HL-60 (cell line): Measurements from ENCODE around the gene NR5A2.

Experiments
- DNase-seq, 2 experiments: peaks; one replicate each; pipeline ENCODE4 v3.0.0-alpha.2; 2010 to 2020; ENCODE audit warnings: low read depth in 1 of 2, low spot score in 1 of 2
- H3K27ac ChIP-seq: fragments of 250-450 bp; sonication (Bioruptor Pico); replicated peaks from 2 replicates; pipeline ENCODE4 v1.5.1; 2020; ENCODE audit warnings: mild to moderate bottlenecking, moderate library complexity
- H3K27me3 ChIP-seq: fragments of 250-450 bp; sonication (Bioruptor Pico); 2 replicates; pipeline ENCODE4 v1.5.1; 2021; ENCODE audit warnings: mild to moderate bottlenecking, moderate library complexity; ENCODE audit not compliant: insufficient read depth, poor library complexity, severe bottlenecking
- H3K4me3 ChIP-seq: replicated peaks from 2 replicates; pipeline ENCODE4 v1.5.1; 2011; ENCODE audit warnings: mild to moderate bottlenecking, control low read depth, low read length; ENCODE audit not compliant: insufficient read depth
- GABPA ChIP-seq: IDR thresholded peaks from 2 replicates; pipeline ENCODE4 v1.6.1; 2012; ENCODE audit warnings: low read depth
- POLR2AphosphoS5 ChIP-seq: IDR thresholded peaks from 2 replicates; pipeline ENCODE4 v1.6.1; 2012; ENCODE audit warnings: low read depth
- SPI1 ChIP-seq: IDR thresholded peaks from 2 replicates; pipeline ENCODE4 v1.6.1; 2012; ENCODE audit warnings: low read depth, mild to moderate bottlenecking, borderline replicate concordance
- TF ChIP-seq, protein P1 (sequence below): IDR thresholded peaks from 2 replicates; pipeline ENCODE4 v1.6.1; 2012; ENCODE audit warnings: low read depth; ENCODE audit not compliant: insufficient replicate concordance
- TF ChIP-seq, protein P2 (sequence below): IDR thresholded peaks from one replicate; pipeline ENCODE4 v1.5.1; 2011; ENCODE audit warnings: low read length, control low read depth, inconsistent platforms; ENCODE audit not compliant: insufficient read depth

NR5A2 gene

GRCh38 chr1:200005165-200005564, 22.3 kb upstream of the NR5A2 start:
- Histone ChIP-seq H3K27ac (no peak overlapping the region), H3K27me3 (no peaks in the 10 kb centered on the region), H3K4me3 (no peak overlapping the region)
- TF ChIP-seq, protein P1, sequence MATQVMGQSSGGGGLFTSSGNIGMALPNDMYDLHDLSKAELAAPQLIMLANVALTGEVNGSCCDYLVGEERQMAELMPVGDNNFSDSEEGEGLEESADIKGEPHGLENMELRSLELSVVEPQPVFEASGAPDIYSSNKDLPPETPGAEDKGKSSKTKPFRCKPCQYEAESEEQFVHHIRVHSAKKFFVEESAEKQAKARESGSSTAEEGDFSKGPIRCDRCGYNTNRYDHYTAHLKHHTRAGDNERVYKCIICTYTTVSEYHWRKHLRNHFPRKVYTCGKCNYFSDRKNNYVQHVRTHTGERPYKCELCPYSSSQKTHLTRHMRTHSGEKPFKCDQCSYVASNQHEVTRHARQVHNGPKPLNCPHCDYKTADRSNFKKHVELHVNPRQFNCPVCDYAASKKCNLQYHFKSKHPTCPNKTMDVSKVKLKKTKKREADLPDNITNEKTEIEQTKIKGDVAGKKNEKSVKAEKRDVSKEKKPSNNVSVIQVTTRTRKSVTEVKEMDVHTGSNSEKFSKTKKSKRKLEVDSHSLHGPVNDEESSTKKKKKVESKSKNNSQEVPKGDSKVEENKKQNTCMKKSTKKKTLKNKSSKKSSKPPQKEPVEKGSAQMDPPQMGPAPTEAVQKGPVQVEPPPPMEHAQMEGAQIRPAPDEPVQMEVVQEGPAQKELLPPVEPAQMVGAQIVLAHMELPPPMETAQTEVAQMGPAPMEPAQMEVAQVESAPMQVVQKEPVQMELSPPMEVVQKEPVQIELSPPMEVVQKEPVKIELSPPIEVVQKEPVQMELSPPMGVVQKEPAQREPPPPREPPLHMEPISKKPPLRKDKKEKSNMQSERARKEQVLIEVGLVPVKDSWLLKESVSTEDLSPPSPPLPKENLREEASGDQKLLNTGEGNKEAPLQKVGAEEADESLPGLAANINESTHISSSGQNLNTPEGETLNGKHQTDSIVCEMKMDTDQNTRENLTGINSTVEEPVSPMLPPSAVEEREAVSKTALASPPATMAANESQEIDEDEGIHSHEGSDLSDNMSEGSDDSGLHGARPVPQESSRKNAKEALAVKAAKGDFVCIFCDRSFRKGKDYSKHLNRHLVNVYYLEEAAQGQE: no peak
- TF ChIP-seq POLR2AphosphoS5 (no peak), SPI1 (no peak), GABPA (no peak)
- TF ChIP-seq, protein P2, sequence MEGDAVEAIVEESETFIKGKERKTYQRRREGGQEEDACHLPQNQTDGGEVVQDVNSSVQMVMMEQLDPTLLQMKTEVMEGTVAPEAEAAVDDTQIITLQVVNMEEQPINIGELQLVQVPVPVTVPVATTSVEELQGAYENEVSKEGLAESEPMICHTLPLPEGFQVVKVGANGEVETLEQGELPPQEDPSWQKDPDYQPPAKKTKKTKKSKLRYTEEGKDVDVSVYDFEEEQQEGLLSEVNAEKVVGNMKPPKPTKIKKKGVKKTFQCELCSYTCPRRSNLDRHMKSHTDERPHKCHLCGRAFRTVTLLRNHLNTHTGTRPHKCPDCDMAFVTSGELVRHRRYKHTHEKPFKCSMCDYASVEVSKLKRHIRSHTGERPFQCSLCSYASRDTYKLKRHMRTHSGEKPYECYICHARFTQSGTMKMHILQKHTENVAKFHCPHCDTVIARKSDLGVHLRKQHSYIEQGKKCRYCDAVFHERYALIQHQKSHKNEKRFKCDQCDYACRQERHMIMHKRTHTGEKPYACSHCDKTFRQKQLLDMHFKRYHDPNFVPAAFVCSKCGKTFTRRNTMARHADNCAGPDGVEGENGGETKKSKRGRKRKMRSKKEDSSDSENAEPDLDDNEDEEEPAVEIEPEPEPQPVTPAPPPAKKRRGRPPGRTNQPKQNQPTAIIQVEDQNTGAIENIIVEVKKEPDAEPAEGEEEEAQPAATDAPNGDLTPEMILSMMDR: no peak
- DNase-seq: no peak

- Histone ChIP-seq H3K4me3 (no peak overlapping the region), H3K27ac (no peak overlapping the region), H3K27me3 (no peaks in the 10 kb centered on the region)
- TF ChIP-seq GABPA: no peak
- no peak for DNase-seq
Observed at GRCh38 chr1:200006711-200007110, 20.8 kb upstream of the NR5A2 start.

DNA sequence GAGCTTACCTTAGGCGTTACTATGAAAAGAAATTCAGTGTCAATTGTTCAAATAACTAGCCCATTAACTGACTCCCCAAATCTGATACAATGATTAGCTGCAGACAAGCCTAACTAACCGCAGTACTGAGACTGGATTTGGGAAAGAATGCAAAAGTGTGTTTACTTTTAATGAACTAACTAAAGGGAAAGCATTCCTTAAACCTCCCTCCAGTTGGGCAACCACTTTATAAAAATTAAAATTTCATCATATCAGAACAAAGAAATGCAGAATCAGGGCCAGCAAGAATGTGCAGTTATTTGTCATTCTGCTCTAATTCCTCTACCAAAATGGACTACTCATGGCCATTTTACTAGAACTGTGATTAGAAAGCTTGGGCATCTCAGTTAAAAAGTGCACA, 11.7 kb upstream of the NR5A2 start:
- H3K4me3 ChIP-seq: no peak overlapping the region
- TF ChIP-seq GABPA (no peak), SPI1 (no peak), POLR2AphosphoS5 (no peak)
- TF ChIP-seq, protein P2: no peak
- TF ChIP-seq, protein P1: no peak
- no peaks in the 10 kb centered on the region for H3K27me3 ChIP-seq
- no peak for DNase-seq
- H3K27ac ChIP-seq: no peak overlapping the region

DNA sequence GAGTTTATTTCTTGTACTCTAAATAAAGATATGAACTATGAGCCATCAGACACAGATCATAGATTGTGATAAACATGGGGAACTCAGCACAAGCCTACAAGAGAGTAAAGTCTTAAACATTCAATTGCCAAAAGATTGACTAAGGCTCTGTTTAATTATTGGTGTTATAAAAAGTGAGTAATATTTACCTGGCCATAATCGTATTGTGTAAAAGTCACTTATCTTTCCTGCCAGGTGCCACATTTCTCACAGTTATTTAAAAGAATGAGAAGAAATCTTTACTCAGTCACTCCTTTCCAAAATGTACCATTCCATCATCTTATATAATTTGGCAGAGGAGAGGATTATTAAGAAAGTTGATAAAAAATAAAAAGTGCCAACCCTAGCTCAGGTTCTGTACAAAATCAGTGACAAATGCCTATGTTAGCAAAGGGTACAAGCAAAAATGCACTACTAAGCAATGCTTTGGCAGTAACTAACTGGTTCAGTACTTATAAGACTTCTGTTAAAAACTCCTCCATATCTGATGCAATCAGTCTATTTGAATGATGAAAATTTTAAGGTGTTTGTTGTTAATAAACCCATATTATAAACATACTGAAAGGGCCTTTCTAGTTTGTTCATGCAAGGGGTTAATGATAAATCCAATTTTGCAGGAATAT, 5.8 kb upstream of the NR5A2 start:
- Histone ChIP-seq H3K27me3 (no peaks in the 10 kb centered on the region), H3K27ac (no peak overlapping the region), H3K4me3 (no peak overlapping the region)
- TF ChIP-seq, protein P1: no peak
- TF ChIP-seq, protein P2: no peak
- no peak for DNase-seq
